Activated CD4-positive, alpha-beta T cell treated with anti-CD3 and anti-CD28 coated beads, Interleukin-2, amount 50 U/mL, for 48 hours (primary cell): Measurements from ENCODE around the gene ETFA.
A peak's percentile ranks its signal among the peaks of the same experiment; 100 is the strongest.
"Not testable (repeated sequence)": the region's sequence is repeated elsewhere in the genome, so short reads cannot be mapped to it uniquely, and the experiment has no call there.

Experiments used
- DNase-seq, 2 experiments: peaks; one replicate each; pipeline ENCODE4 v3.0.0-alpha.2; 2020

ETFA gene

DNA sequence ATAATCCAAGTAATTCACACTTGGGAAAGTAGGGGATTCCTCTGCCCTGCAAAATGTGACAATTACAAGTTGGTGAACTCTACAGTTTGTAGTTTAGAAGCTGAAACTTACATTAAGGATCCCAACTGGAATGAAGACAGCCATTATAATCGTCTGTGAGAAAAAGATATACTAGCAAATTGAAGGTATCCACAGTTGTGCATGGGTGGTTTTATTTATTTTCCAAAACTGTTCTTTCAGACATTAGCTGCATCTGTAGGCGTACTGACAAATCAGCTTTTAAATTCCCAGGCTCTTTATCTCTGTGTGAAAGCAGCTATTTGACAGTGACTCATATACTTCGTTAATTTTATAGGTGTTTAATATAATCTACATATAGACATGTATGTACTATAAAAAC, 12.8 kb upstream of the ETFA start:
- DNase-seq = no peak

GRCh38 chr15:76321602-76322001, 10.3 kb upstream of the ETFA start:
- no peak for DNase-seq

DNA sequence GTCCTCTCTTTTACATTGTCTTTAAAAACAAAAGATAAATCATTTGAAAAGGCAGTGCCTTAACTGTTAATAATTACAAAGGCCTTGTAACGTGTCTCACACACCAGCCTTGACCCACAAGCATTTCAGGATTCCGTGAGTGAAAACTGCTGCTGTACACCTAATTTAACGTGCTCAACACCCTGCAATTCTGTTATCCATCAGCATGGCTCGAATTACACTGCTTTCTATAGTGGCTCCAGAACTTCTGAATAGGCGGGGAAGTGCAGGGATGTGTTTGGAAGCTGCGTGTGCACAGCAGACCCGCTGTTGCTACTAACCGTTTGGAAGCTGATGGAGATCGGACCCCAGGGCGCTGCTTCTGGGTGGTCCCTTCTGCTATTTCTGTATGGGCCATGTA, 9.9 kb upstream of the ETFA start:
- no peak for DNase-seq

GRCh38 chr15:76320012-76320411, 8.7 kb upstream of the ETFA start:
- DNase-seq = no peak

DNA sequence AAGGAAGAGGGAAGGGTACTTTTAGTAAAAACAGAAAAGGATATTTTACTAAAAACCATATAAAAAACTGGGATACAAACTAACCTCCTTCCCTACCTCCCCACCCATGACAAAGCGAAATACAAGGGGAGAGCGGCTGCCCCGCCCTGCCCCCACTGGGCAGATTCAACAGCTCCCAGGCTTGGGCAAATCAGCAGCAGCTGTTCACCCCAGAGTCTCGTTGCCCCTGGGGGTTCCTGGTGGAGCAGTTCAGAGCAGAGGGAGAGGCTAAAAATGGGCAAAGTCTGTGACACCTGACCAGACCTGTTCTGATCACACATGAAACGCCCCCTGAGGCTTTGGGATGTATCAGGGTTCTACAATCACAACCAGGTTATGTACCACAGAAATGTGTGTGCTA, 2.5 kb upstream of the ETFA start:
- DNase-seq = no peak

DNA sequence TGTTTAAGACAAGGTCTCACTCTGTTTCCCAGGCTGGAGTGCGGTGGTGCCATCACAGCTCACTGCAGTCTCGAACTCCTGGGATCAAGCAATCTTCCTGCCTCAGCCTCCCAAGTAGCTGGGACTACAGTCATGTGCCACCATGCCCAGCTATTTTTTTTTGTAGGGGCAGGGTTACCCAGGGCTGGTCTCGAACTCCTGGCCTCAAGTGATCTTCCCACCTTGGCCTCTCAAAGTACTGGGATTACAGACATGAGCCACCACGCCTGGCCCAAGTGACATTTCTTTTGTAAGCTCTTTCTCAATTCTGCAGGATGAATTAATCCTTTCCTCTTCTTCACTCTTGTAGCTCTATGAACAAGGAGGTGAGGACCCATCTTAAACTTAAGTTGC, 1.9 kb upstream of the ETFA start:
- not testable (repeated sequence) for DNase-seq

DNA sequence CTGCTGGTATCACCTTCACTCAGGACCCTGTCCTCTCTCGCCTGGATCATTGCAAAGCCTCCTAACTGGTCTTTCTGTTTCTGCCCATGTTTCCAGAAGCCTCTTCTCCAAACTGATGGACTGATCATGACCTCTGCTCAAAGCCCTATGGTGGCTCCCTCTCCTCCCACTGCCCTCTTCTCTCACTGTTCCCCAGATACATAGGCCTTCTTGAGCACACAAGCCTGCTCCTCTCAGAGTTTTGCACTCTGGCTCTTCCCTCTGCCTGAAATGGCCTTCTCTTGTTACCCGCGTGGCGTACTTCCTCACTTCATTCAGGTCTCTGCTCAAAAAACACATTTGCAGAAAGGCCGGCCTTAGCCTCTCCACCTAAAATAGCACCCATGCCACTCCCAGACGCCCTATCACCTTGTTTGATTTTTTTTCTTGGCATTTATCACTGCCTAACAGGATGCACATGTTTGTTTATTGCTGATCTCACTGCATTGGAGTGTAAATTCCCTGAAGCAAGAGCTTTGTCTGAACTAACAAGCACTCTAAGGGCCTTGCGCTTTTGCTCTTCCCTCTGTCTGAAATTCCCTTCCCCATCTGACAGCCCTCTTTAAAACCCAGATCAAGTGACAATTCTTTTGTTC, 1.4 kb upstream of the ETFA start:
- DNase-seq = no peak

- DNase-seq = peak in 1 of 2 experiments; percentile 35
These were observed 682 bp downstream of the ETFA start for GRCh38 chr15:76310475-76311099.

GRCh38 chr15:76309601-76310330, 1.5 kb downstream of the ETFA start:
- DNase-seq = no peak

DNA sequence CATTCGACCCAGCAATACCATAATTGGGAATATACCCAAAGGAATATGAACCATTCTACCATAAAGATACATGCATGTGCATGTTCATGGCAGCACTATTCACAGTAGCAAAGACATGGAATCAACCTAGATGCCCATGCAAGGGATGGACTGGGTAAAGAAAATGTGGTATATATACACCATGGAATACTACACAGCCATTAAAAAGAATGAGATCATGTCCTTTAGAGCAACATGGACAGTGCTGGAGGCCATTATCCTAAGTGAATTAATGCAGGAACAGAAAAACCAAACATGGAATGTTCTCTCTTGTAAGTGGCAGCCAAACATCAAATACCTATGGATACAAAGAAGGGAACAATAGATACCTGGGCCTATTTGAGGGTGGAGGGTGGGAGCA, 7.4 kb downstream of the ETFA start:
- no peak for DNase-seq

DNA sequence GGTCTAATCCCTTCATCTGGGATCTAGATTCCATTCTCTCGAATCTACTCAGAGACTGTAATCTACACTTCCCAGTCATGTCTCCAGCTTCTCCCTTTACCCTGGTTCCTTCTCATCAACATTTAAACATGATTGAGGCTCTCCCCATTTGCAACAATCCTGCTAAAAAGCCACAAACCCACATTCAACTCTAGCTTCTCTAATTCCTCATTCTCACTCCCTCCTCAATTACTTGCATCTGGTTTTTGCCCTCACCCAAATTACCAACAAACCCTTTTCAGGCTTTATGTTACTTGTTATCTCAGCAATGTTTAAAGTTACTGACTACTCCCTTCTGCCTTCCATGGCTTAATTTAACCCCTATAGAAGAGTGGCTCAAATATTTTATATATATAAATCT, 11.5 kb downstream of the ETFA start:
- no peak for DNase-seq

DNA sequence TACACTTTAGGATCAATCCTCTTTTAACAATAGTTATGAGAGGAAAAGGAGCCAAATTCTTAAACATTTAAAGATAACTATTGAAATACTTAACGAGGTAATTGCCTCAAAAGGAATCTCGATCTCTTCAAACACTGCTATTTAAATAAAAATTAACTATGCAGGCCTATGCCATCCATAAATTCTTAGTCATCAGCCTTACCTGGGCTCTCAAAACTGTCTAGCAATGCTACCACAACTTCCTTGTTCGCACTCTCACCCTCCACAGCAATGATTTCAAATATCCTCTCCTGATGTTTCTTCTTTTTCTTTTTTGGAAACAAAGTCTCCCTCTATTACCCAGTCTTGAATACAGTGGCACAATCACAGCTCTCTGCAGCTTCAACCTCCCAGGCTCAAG, 12.3 kb downstream of the ETFA start:
- DNase-seq = no peak

DNA sequence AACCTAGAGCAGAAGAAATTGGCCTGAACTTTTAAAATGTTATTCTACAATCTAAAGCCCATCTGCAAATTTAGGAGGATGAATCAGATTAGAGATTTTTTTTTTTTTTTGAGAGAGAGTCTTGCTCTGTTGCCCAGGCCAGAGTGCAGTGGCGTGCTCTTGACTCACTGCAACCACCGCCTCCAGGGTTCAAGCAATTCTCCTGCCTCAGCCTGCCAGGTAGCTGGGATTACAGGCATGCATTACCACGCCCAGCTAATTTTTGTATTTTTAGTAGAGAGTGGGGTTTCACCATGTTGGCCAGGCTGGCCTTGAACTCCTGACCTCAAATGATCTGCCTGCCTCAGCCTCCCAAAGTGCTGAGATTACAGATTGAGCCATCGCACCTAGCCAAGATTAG, 13.3 kb downstream of the ETFA start:
- not testable (repeated sequence) for DNase-seq

DNA sequence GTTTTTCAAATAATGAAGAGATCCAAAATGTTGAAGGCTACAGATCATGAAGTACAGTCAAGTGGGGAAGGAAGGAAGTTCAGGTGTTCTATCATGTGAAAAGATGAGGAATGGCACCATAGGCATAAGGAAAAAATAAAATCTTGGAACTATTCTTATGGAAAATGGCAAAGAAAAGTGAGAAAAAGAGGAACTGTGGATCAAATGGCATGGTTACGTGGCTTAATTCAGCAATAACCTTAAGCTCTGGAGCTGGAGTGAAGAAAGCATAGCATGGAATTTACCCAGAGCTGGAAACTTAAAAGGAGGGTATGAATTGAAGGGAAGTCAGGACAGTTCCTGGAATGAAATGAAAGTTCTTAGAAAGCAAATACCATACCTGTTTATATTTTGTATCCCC, 14.4 kb downstream of the ETFA start:
- no peak for DNase-seq

DNA sequence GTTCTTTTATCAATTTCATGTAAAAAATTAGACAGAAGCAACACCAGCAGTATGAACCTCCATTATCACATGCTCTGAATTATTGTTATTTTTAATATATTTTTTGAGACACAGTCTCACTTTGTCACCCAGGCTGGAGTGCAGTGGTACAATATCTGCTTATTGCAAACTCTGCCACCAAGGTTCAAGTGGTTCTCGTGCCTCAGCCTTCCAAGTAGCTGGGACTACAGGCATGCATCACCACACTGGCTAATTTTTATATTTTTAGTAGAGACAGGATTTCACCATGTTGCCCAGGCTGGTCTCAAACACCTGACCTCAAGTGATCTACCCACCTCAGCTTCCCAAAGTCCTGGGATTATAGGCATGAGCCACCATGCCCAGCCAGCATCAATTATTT, 16.8 kb downstream of the ETFA start:
- not testable (repeated sequence) for DNase-seq

GRCh38 chr15:76293361-76293760, 17.9 kb downstream of the ETFA start:
- no peak for DNase-seq

- no peak for DNase-seq
These were observed 21.7 kb downstream of the ETFA start for GRCh38 chr15:76289582-76289981.

GRCh38 chr15:76286271-76286879, 24.9 kb downstream of the ETFA start:
- DNase-seq = no peak

DNA sequence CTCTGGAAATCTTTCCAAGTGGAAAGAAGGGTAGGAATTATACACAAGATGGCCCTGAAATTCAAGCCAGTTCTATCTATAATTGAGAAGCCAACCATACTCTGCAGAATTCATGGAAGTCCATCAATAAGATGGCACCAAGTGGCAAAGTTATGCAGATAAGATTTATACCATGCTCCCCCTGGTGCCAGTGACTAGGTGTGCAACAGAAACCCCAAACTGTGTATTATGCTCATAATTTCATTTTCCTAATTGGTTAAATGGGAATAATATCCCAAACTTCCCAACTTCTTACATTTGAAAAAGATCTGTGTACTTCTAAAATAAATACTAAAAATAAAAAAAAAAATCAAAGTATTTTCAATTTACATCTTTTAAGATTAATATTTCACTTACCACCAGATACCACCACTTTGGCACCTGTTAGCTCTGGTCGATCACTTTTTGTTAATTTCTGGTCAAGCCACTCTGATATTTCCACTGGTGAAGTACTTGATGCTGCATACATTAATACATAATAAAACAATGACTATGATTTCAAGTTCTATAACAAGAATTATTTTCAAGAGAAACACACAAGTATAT, 25.9 kb downstream of the ETFA start:
- no peak for DNase-seq

DNA sequence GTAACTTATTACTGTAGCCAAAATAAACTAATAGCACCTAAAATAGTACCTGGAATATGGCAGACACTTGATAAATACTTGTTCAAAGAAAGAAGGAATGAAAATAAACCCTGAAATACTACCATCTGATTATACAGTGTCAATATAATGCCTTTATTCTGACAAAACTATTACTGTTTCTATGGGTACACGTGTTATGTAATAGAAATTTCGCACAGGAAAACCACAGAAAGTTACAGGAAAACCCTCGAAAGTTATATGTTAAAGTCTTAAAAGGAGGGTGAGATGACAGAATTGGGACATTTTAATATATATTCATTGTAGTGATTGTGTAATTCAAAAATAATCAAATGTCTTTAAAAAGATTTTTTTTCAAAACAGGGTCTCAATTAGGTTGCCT, 28.8 kb downstream of the ETFA start:
- DNase-seq = no peak

DNA sequence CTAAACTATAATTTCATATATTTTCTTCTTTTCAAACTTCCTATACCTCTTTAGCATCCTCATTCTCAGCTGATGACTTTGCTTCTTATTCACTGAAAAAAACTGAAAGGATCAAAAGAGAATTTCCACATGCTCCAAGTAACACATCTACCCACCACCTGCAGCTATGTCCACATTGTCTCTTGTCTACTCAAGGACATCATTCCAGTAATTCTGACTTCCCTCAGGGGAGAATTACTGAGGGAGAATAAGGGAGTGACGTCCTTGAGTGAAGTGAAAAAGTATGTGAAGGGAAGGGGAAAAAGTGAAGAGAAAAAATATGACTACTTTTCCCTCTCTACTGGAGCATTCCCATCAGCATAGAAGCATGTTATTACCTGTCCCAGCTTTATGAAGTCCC, 32.6 kb downstream of the ETFA start:
- no peak for DNase-seq

- DNase-seq = no peak
These were observed 36.4 kb downstream of the ETFA start for GRCh38 chr15:76274821-76275220.

GRCh38 chr15:76274226-76274625, 37.0 kb downstream of the ETFA start:
- no peak for DNase-seq

- DNase-seq = no peak
These were observed 40.4 kb downstream of the ETFA start for GRCh38 chr15:76270876-76271275.
